Stimulated activated naive CD8-positive, alpha-beta T cell treated with anti-CD3 and anti-CD28 coated beads, Interleukin-15, Interleukin-2, amounts not matched to agents 100 U/mL and 50 U/mL, for 24 hours (primary cell): ENCODE results near the gene ENTREP3.

Experiments used
- ATAC-seq: fragments of 150-1000 bp; cut with Tn5 transposase; one replicate; pipeline ENCODE4 v1.10.0; 2021
- DNase-seq: peaks from one replicate; pipeline ENCODE4 v3.0.0; 2021

The ENTREP3 gene

DNA sequence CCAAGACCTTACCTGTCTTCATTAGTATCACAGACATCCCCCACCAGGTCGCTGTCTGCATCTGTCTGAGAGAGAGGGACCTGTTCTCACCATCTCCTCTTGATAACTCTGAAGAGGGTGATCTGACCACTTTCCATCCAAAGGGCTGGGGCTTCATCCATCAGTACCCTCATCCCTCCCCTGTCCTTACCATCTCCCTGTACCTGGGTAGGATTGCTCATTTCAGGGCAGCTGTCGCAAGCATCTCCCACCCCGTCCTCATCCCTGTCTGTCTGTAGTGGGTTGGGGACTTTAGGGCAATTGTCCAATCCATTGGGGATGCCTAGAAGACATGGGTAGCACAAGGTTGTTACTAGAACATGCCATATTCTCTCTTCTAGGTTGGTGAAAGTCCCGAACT lies 55.5 kb downstream of the ENTREP3 start:
- no peak for ATAC-seq
- DNase-seq = no peak

DNA sequence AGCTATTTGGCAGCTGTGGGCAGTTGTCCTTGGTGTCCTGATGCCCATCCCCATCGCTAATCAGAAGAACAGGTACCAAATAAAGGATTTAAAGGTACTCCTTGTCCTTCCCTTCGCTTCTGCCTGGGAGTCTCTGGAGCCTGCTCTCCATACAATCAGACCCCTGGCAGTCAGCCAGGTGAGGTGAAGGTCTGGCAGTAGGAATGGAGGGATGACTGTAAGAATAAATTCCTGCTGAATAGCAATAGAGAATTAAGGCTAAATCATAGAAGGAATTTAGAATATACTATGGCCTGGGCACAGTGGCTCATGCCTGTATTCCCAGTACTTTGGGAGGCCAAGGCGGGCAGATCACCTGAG lies 56.8 kb downstream of the ENTREP3 start:
- no peak for DNase-seq
- ATAC-seq = no peak

DNA sequence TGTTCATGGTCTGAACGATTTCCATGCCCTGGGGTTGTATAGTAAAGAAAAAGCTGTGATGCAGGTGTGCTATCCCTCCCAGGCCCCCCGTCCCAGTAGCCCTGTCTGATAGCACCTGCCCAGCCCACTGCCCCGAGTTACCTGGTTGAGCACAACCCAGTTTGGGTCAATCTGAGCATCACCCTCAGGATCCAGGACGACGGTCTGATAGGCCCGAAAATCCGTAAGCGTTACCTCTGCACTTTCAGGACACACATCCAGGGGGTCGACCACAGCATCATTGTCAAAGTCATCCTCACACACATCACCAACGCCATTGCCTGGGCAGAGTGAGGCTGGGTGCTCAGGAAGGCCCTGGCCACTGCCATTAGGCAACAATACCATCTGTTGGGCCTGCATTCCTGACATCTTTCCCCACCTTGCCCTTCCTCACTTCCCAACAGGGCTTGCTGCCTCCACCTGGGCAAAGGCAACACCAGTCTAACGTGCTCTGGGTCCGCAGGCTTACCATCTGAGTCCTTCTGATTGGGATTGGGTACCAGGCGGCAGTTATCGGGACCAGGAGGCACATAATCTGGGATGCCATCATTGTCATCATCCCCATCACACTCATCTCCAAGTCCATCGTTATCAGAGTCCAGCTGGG lies 57.3 kb downstream of the ENTREP3 start:
- ATAC-seq (no peak), DNase-seq (no peak)
